T-helper 1 cell treated with Interleukin-12 subunit alpha and Interleukin-12 subunit beta and Interleukin-4 antibody, amounts not matched to agents 30 μg/mL and 1 μg/mL, for 36 hours (primary cell): Measurements from ENCODE around the gene BCL2L1.
A peak's percentile ranks its signal among the peaks of the same experiment; 100 is the strongest.

Source experiments
- H3K27ac Mint-ChIP-seq: one replicate; pipeline ENCODE4 v1.8.0; 2021; ENCODE audit warnings: mild to moderate bottlenecking, mixed read lengths
- H3K27me3 Mint-ChIP-seq: one replicate; pipeline ENCODE4 v1.8.0; 2021; ENCODE audit warnings: low read depth, mixed read lengths
- H3K36me3 Mint-ChIP-seq: one replicate; pipeline ENCODE4 v1.8.0; 2021; ENCODE audit warnings: low read depth, mixed read lengths
- H3K4me1 Mint-ChIP-seq: one replicate; pipeline ENCODE4 v1.8.0; 2021; ENCODE audit warnings: low read depth, mixed read lengths
- H3K4me3 Mint-ChIP-seq: one replicate; pipeline ENCODE4 v1.8.0; 2021; ENCODE audit warnings: mild to moderate bottlenecking, moderate library complexity, mixed read lengths
- H3K9me3 Mint-ChIP-seq: one replicate; pipeline ENCODE4 v1.8.0; 2021; ENCODE audit warnings: mixed read lengths

Gene BCL2L1

GRCh38 chr20:31708736-31709534 is 13.7 kb downstream of the BCL2L1 start:
- H3K4me1 Mint-ChIP-seq = peaks cover 74% of the 10 kb centered on the region
- H3K27ac Mint-ChIP-seq = peak overlapping the region; percentile 81
- peaks cover 50% of the 10 kb centered on the region for H3K36me3 Mint-ChIP-seq
- peak overlapping the region; percentile 13 for H3K4me3 Mint-ChIP-seq
- no peaks in the 10 kb centered on the region for H3K27me3 Mint-ChIP-seq
- no peaks in the 10 kb centered on the region for H3K9me3 Mint-ChIP-seq

DNA sequence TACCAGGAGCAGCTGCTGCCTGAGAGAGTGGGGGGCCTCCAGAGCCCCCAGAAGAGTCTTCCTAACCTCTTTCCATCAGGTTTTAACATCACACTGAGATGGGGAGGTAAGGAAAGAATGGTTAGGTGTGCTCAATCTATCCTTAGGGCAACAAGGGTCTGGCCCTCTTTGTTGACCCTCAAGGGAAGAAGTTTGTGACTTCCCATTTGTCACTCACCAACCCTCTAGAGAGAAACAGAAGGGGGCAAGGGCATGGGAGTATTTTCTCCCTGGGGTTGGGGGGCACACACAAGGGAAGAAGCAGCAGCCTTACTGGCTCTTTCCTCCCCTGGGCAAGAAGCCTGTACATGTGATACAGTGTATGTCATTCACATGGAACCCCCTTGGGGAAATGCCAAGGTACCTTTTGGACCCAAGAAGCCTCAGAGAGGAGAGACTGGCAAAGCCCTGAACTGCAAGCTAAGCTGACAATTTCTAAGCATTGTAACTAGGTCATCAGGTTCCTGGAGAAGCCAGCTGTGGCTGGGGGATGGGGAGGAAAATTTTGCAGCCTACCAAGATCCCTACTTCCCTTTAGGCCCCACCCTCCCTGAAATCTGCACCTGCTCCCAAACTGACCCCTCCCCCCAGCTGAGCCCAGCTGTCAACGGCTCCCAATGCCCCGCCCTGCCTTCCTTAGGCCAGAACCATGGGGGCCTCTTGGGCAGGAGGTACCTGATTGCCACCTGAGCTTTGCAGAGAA is 14.5 kb downstream of the BCL2L1 start:
- peak overlapping the region; percentile 21 for H3K4me3 Mint-ChIP-seq
- H3K27ac Mint-ChIP-seq = peak overlapping the region; percentile 70
- H3K36me3 Mint-ChIP-seq = peaks cover 43% of the 10 kb centered on the region

DNA sequence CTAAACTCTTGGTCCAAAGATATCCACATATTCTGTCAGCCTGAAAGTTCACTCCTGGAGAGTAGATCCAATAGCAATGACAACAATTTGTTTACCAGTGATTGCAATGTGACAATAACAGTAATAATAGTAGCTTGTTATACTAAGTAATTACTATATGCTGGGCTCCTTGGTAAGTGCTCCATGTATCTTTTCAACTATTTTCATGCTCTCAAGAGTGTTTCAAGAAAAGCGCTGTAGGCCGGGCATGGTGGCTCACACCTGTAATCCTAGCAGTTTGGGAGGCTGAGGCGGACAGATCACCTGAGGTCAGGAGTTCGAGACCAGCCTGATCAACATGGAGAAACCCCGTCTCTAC is 15.4 kb downstream of the BCL2L1 start:
- no peak overlapping the region for H3K27ac Mint-ChIP-seq
- H3K9me3 Mint-ChIP-seq = no peaks in the 10 kb centered on the region
- peaks cover 61% of the 10 kb centered on the region for H3K4me1 Mint-ChIP-seq
- peaks cover 36% of the 10 kb centered on the region for H3K36me3 Mint-ChIP-seq
- H3K27me3 Mint-ChIP-seq = no peaks in the 10 kb centered on the region
- no peak overlapping the region for H3K4me3 Mint-ChIP-seq

More for the DNA sequence above, 14.5 kb downstream of the BCL2L1 start:
- H3K9me3 Mint-ChIP-seq = no peaks in the 10 kb centered on the region
- peaks cover 68% of the 10 kb centered on the region for H3K4me1 Mint-ChIP-seq
- H3K27me3 Mint-ChIP-seq = no peaks in the 10 kb centered on the region

DNA sequence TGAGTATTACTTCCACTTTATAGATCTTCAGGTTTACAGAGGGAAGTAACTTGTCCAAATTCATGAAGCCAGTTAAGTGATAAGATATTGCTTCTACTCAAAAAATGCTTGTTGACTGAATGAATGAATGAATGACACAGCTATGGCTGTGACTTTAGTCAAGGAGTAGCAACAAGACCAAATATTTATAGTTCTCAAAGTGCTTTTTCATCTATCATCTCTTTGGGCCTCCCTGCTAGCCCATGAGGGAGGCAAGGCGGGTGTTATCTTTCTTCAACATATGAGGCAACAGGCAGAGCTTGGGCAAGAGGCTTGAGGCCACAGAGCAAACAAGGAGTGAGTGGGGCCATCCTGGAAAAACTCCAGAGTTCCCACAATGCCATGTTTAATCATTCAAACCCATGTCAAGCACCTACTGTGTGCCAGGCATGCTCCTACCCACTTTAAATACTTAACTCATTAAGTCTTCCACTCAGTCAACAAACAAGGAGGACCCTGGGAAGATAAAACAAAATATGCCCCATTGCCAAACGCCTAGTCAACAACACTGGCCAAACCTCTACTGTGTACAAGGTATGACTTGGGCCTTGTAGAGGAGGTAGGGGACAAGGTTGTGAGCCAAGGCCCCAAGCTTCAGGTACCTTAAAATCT is 15.9 kb downstream of the BCL2L1 start:
- H3K4me3 Mint-ChIP-seq = no peak overlapping the region
- no peaks in the 10 kb centered on the region for H3K9me3 Mint-ChIP-seq
- H3K4me1 Mint-ChIP-seq = peaks cover 61% of the 10 kb centered on the region
- H3K36me3 Mint-ChIP-seq = peaks cover 41% of the 10 kb centered on the region
- H3K27ac Mint-ChIP-seq = peak overlapping the region; percentile 8
- H3K27me3 Mint-ChIP-seq = no peaks in the 10 kb centered on the region

DNA sequence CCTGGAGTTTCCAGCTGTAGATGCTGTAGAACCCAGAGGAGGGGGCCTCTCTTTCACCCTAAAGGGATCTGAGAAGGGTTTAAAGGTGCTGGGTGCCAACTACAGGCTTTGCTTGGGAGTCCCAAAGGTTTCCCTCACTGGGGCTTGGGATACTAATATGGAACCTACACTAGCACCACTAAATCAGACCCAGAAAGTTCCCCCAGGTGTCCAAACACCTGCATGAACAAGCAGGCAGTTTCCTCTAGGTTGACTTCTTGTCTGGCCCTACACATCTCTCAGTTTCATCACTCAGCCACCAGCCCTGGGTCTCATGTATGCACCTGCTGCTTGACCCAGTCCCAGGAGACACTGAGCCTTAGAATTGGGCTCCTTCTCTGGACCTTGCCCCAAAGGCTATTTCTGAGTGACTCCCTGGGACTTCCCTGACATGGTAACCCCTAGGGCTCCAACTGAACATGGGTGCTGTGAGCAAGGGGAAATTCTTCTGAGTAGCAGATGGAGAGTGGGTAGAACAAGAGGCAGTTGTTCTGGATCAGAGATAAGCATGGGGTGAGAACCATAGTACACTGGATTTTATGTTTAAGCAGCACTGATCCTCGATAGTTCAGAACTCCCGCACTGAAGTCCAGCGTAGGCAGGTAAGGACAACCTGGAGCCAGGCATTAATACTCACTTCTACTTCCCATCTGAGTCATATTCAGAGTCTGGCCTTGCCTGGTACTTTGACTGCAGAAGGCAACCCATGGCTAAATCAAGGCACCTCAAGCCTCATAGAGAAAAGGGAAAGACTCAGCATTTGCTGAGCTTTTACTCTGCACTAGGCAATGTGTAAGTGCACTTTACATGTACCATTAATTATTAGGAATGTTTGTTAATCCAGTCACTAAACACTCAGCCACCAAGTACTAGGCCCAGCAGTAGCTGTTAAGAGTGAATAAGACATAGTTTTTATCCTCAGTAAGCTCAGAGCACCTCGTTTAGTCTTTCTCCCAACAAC is 16.8 kb downstream of the BCL2L1 start:
- H3K4me1 Mint-ChIP-seq = peaks cover 57% of the 10 kb centered on the region
- no peaks in the 10 kb centered on the region for H3K9me3 Mint-ChIP-seq
- H3K36me3 Mint-ChIP-seq = peaks cover 40% of the 10 kb centered on the region
- H3K4me3 Mint-ChIP-seq = no peak overlapping the region
- H3K27me3 Mint-ChIP-seq = no peaks in the 10 kb centered on the region
- peak overlapping the region; percentile 8 for H3K27ac Mint-ChIP-seq

DNA sequence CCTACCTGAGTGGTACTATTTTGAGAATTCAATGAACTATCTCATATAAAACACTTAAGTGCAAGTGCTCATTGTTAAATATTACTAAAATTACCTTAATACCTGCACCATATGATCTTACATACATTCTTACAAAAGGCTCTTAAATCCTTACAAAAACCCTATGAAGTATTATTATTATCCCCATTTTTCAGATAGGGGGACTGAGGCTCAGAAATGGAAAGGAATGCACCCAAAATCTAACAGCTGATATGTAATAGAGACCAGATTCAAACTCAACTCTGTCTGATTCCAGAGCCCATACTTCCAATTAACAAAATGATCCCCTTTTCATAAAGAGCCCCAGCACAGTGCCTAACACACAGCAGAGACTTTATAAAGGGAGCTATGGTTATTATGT is 17.5 kb downstream of the BCL2L1 start:
- H3K27me3 Mint-ChIP-seq = no peaks in the 10 kb centered on the region
- H3K9me3 Mint-ChIP-seq = no peaks in the 10 kb centered on the region
- H3K27ac Mint-ChIP-seq = no peak overlapping the region
- peaks cover 46% of the 10 kb centered on the region for H3K36me3 Mint-ChIP-seq
- peaks cover 59% of the 10 kb centered on the region for H3K4me1 Mint-ChIP-seq
- H3K4me3 Mint-ChIP-seq = no peak overlapping the region

DNA sequence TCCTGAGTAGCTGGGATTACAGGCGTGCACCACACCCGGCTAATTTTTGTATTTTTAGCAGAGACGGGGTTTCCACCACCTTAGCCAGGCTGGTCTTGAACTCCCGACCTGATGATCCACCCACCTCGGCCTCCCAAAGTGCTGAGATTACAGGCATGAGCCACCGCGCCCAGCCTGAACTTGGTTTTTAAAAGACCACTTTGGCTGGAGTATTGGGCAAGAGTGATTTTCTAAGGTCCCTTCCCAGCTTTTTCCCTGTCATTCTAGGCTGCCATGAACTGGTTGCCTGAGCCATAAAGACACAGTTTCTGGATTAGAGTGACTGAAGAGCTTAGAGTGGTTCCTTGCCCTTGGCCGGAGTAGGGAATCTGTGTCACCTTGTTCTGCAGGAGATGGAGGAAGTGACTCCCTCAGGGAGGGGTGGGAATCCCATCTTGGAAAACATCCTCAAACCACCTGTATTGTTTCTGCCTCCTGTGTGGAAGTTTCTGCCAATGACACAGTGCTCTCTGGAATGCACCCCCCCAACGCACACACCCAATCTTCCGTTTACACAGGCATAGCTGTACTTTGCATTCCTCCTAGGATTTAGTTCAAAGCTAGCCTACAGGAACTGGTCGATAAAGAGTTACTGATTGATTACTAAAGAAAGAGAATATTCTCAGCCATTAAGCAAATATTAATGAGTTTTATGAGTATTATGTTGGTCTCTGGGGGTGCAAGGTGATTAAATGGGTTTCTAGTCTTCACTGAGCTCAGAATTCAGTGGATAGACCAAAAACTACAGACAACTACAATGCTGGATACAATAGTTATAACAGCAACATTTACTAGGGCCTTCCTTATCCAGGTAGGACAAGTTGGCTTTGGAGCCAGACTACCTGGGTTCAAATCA is 18.2 kb downstream of the BCL2L1 start:
- no peak overlapping the region for H3K4me3 Mint-ChIP-seq
- no peak overlapping the region for H3K27ac Mint-ChIP-seq
- H3K9me3 Mint-ChIP-seq = no peaks in the 10 kb centered on the region
- no peaks in the 10 kb centered on the region for H3K27me3 Mint-ChIP-seq
- peaks cover 62% of the 10 kb centered on the region for H3K4me1 Mint-ChIP-seq
- peaks cover 46% of the 10 kb centered on the region for H3K36me3 Mint-ChIP-seq

DNA sequence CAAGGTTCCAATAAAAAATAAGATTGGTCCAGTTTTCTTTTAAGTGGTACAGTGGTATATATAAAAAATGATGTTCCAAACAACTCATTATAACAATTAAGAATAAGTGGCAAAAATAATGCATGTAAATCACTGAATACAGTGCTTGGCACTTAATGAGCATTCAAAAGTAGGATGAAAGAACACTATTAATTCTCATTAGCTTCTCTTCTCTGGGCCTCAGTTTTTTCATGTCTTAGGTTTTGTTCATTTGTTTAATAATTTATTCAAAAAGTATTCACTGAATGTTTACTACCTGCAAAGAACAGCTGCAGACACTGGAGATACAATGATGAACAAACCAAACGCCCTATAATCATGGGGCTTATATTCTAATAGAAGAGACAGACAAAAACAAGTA is 21.1 kb downstream of the BCL2L1 start:
- Mint-ChIP-seq H3K4me1 (peaks cover 59% of the 10 kb centered on the region), H3K27me3 (no peaks in the 10 kb centered on the region), H3K27ac (peak overlapping the region; percentile 59), H3K36me3 (peaks cover 50% of the 10 kb centered on the region), H3K4me3 (peak overlapping the region; percentile 11), H3K9me3 (no peaks in the 10 kb centered on the region)

- Mint-ChIP-seq H3K4me3 (peak overlapping the region; percentile 23), H3K9me3 (no peaks in the 10 kb centered on the region), H3K4me1 (peaks cover 54% of the 10 kb centered on the region), H3K27me3 (no peaks in the 10 kb centered on the region), H3K27ac (peak overlapping the region; percentile 94), H3K36me3 (peaks cover 53% of the 10 kb centered on the region)
These were observed 21.9 kb downstream of the BCL2L1 start for GRCh38 chr20:31700747-31701146.

DNA sequence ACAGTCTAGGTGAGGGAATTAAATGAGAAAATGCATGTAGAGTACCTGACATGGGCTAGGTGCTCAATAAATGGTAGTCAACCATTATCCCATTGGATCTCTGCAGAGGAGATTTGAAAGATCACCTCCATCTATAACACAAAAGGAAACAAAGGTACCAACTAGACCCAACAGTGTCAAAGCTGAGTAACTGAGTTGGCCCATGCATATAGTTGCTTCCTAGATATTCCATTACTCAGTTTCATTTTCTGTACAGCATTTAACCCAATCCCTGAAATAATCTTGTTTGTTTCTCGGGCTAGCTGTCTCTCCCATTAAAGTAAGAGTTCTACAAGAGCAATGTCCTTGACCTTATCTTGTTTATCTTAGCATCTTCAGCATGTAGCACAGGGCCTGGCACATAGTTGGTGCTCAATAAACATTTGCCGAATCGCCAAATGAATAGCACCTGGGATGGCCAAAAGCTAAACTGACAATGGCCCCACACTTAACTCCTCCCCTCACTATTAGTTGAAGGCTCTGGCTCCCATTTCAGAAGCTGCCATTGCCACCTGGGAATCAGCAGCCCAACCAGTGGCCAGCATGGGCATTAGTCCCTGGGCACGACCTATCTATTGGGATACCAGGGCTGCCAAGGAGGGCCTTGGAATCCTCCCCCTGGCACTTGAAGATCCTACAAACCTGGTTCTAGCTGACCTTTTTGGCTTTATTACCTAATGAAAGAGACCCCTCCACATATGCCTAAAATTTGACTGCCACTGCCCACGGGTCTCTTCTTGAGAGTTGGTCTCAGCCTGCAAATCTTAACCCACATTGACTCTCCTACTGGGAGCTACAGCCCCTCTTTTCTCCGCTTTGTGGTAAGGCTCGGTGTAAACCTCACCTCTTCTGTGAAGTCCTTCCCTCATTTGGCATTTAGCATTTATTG is 22.6 kb downstream of the BCL2L1 start:
- peak overlapping the region; percentile 70 for H3K4me3 Mint-ChIP-seq
- peaks cover 56% of the 10 kb centered on the region for H3K36me3 Mint-ChIP-seq
- H3K27me3 Mint-ChIP-seq = no peaks in the 10 kb centered on the region
- no peaks in the 10 kb centered on the region for H3K9me3 Mint-ChIP-seq
- H3K4me1 Mint-ChIP-seq = peaks cover 57% of the 10 kb centered on the region
- H3K27ac Mint-ChIP-seq = peak overlapping the region; percentile 94

DNA sequence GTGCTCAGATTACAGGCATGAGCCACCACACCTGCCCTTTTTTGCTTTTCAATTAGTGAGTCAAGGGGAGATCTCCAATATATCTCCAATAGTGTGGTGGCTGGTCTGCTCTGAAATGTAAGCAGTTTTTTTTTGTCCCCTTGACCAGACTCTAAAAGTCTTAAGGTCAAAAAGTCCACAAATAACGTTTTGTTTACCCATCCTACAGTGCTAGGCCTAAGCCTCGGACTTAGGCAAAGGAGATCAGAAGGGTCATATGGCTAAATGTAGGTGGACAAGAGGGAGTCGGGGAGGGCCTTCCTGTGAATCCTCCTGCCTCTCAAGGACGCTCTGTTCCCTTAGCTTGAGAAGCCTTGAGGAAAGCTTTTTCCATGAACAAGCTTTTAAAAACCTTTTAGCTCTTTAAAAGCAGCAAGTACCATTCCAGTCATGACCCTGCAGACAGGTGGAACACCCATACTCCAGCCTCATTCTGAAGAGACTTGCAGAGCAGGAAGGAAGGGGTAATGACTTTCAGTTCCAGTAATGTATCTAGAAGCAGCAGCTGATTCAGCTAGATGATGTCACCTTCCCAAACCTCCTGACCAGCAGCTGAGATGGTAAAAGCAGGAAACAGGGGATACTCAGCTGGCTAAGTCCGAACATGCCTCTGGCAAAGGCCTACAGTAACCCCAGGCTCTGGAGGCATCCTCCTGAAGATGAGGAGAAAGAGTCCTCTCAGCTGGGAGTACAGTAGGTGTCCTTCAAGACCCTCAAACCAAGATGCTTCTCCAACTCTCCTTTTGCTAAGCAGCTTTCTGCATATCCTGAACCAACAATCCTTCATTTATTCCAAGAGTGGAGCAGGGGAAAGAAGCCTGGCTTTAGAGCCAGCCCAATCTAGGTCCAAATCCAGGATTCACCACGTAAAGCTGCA is 23.6 kb downstream of the BCL2L1 start:
- peaks cover 58% of the 10 kb centered on the region for H3K4me1 Mint-ChIP-seq
- H3K4me3 Mint-ChIP-seq = peak overlapping the region; percentile 70
- peak overlapping the region; percentile 94 for H3K27ac Mint-ChIP-seq
- H3K9me3 Mint-ChIP-seq = no peaks in the 10 kb centered on the region
- no peaks in the 10 kb centered on the region for H3K27me3 Mint-ChIP-seq
- H3K36me3 Mint-ChIP-seq = peaks cover 48% of the 10 kb centered on the region
